IMR-90 (cell line): ENCODE data around the gene CCL11.

Experiments used
- BHLHE40 ChIP-seq: fragments of 150-350 bp; IDR thresholded peaks from 2 replicates; pipeline ENCODE4 v1.6.1; 2016; ENCODE audit warnings: mild to moderate bottlenecking, low read depth, low read length
- CEBPB ChIP-seq: IDR thresholded peaks from 2 replicates; pipeline ENCODE4 v1.6.1; 2012; ENCODE audit warnings: low read depth, low read length, improper control_type of control experiment
- CTCF ChIP-seq: conservative IDR thresholded peaks from 2 replicates; pipeline ENCODE4 v1.5.1; 2012; ENCODE audit warnings: mild to moderate bottlenecking, low read depth, low read length, improper control_type of control experiment
- MAFK ChIP-seq: IDR thresholded peaks from 2 replicates; pipeline ENCODE4 v1.6.1; 2012; ENCODE audit warnings: low read depth, low read length, improper control_type of control experiment
- MXI1 ChIP-seq: IDR thresholded peaks from 2 replicates; pipeline ENCODE4 v1.6.1; 2012; ENCODE audit warnings: low read depth, mild to moderate bottlenecking, low read length, moderate library complexity, borderline replicate concordance
- POLR2A ChIP-seq: IDR thresholded peaks from 2 replicates; pipeline ENCODE4 v1.6.1; 2012; ENCODE audit warnings: mild to moderate bottlenecking, low read depth, low read length
- RAD21 ChIP-seq: IDR thresholded peaks from 2 replicates; pipeline ENCODE4 v1.6.1; 2012; ENCODE audit warnings: low read length, improper control_type of control experiment
- RCOR1 ChIP-seq: IDR thresholded peaks from 2 replicates; pipeline ENCODE4 v1.6.1; 2012; ENCODE audit warnings: mild to moderate bottlenecking, low read length, improper control_type of control experiment; ENCODE audit not compliant: insufficient replicate concordance
- RFX5 ChIP-seq: IDR thresholded peaks from 2 replicates; pipeline ENCODE4 v1.8.0; 2012; ENCODE audit warnings: low read depth, mild to moderate bottlenecking, low read length, moderate library complexity
- SMC3 ChIP-seq: fragments of 150-350 bp; IDR thresholded peaks from 2 replicates; pipeline ENCODE4 v1.6.1; 2016; ENCODE audit warnings: low read depth, mild to moderate bottlenecking, antibody characterized with exemption, low read length, moderate library complexity
- USF2 ChIP-seq: fragments of 150-350 bp; IDR thresholded peaks from 2 replicates; pipeline ENCODE4 v1.6.1; 2017; ENCODE audit warnings: mild to moderate bottlenecking, antibody characterized with exemption, low read length, low read depth

GRCh38 chr17:34276826-34277225 is 8.7 kb upstream of the CCL11 start:
- TF ChIP-seq RFX5 (no peak), CTCF (no peak), CEBPB (0 out of 2 replicates have a peak, but pooled peaks have one; percentile 11), POLR2A (no peak), SMC3 (no peak), MAFK (no peak), USF2 (no peak), MXI1 (no peak), RAD21 (no peak), RCOR1 (no peak), BHLHE40 (no peak)
